Ammon's horn (tissue), 1 donor: Measurements from ENCODE around the gene SARS2.

Source experiments
- DNase-seq: peaks from one replicate; pipeline ENCODE4 v3.0.0-alpha.2; 2016; ENCODE audit warnings: low spot score

Gene SARS2

GRCh38 chr19:38917921-38918491, 12.6 kb downstream of the SARS2 start:
- DNase-seq = no peak

- no peak for DNase-seq
Observed at GRCh38 chr19:38917516-38917915, 13.0 kb downstream of the SARS2 start.

DNA sequence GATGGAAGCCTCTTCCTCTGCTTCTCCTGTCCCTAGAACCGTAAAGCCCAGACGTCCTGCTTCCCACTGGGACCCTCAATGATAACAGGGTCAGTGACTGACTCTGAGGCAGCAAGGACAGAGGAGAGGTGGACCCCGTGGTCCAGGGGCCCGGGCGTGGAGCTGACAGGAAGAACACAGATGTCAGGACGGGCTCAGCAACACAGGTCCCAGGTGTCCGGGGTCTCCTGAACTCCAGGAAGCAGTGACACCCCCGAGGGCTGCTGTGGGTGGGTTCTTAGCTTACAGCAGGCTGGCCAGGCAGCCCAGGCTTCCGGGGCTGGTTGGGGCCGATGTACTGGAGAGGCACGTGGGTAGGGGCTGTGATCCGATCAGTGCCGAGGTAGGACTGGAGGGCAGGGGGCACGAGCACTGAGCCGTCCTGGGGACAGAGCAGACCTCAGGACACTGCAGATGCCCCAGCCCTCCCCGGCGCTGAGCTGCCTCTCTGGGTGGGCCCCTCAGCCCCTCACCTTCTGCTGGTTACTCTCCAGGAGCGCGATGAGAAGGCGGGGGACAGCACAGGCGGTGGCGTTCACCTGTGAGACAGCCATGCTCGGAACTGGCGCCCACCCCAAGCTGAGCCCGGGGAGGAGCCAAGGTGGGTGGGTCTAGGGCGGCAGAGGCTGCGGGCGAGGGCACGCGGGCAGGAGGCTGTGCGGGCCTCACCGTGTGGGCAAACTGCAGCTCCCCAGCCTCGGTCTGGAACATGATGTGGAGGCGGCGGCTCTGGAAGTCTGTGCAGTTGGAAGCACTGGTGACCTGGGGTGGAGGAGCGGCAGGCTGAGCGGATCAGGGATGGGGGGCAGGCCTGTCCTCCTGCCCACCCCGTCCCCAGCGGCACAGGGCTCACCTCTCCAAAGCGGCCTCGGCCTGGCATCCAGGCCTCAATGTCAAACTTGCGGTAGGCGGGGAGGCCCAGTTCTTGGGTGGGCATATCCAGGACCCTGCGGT, 14.9 kb downstream of the SARS2 start:
- no peak for DNase-seq

DNA sequence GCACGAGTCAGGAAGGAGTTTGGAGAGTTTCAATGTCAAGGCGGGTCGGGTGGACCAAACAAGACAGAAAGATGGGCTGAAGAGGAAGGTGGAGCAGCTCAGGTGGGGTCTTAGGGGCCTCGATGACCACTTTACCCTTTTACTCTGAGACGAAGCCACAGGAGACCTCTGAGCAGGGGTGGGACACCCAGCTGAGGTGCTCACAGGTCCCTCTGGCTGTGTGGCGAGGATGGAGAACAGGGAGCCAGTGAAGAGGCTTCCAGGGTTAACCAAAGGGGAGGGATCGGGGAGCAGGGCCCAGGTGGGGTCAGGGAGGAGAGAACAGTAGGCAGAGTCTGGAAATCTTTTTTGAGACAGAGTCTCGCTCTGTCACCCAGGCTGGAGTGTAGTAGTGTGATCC, 16.6 kb downstream of the SARS2 start:
- no peak for DNase-seq

DNA sequence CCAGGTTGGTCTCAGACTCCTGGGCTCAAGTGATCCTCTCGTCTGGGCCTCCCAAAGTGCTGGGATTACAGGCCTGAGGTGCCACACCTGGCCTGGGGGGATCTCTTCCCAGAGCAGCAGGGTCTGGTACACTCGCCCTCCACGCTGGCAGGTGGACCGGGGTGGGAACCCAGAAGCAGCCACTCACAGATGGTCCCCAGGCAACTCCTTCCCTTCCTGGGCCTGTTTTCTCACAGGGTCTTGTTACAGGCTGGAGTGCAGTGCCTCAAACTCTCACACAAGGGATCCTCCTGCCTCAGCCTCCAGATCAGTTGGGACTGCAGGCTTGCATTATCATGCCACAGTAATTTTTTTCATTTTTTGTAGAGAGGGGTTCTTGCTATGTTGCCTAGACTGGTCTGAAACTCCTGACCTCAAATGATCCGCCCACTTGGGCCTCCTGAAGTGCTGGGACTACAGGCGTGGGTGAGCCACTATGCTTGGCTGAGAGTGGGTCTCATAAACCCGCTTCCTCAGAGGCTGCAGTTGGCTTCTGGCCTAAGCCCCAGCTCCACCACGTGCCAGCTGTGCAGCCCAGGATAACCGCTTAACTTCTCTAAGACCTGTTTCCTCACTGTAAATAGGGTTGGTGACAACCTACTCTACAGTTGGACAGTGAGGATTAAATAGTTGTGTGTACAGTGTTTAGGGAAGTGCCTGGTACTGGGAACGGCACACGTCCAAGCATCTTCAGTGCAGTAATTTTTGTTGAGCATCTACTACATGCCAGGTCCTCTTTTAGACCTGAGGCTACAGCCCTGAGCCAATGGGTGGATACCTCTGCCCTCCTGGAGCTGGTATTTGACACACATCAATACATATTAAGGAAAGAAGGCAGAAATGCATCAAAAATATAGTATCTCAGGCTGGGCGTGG, 17.7 kb downstream of the SARS2 start:
- no peak for DNase-seq

DNA sequence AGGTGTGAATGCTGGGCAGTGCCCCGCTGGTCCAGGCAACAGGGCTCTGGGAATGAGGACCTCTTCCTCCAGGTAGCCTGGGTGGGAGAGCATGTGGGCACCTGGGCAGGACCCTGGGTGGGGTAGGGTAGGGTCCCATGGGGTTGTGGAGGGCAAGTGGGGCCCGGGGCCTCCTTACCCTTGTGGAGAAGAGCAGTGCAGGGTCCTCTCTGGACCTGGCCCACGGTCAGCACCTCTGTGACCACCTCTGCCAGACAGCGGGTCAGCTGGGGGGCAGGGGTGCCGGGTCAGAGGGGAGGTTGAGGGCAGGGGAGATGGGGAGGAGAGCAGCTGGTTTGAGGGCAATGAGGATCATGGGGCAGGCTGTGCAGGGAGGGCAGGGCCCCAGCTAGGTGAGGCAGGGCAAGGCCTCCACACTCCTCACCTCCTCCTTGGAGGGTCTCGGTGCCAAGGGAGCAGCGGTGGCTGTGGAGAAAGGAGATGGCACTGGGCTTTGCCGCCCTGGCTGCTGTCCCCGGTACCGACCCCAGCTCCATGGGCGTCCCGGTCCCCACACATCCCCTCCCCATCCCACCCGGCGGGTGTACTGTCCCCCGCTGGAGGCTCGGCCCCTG, 19.1 kb downstream of the SARS2 start:
- DNase-seq = no peak

DNA sequence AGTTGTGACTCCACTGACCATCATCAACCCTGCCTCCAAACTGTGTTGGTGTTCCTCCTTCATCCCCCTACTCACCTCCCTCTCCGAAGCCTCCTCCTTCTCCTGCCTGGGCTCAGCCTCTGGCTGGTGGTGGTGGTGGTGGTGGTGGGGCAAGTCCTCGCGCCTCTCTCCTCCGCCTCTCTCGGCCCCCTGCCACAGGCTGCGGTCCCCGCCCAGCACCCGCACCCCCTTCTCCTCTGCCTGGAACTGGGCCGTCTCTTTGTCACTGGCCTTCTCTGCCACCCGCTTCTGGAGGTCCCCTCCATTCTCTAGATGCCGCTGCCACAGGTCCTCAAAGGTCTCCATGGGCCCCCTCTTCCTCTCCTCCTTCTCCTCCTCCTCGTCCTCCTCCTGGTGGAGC, 20.1 kb downstream of the SARS2 start:
- DNase-seq = no peak

GRCh38 chr19:38908911-38909310, 21.7 kb downstream of the SARS2 start:
- DNase-seq = no peak

DNA sequence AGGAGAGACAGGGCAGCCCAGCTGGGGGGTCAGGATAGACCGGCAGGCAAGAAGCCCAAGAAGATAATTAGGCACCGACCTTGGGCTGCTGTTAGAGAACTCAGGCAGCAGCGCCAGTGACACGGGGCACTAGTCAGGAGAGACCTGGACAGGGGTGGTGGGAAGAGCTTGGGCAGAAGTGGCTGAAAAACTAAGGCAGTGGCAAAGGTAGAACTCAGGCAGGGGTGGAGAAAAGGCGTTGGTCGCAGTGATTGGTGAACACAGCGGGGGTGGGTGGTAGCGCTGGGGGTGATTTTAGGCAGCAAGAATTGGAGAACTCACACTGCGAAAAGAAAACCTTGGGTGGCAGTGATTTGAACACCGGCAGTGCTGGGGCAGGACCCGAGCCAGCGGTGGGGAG, 22.9 kb downstream of the SARS2 start:
- DNase-seq = no peak

DNA sequence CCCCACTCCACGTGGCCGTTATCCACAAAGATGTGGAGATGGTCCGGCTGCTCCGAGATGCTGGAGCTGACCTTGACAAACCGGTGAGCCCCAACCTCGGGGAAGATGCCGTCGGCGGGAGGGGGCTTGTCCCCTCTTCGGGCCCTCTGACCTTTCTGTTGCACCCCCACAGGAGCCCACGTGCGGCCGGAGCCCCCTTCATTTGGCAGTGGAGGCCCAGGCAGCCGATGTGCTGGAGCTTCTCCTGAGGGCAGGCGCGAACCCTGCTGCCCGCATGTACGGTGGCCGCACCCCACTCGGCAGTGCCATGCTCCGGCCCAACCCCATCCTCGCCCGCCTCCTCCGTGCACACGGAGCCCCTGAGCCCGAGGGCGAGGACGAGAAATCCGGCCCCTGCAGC, 23.3 kb downstream of the SARS2 start:
- DNase-seq = no peak

- DNase-seq = no peak
Observed at GRCh38 chr19:38905620-38906019, 24.9 kb downstream of the SARS2 start.

DNA sequence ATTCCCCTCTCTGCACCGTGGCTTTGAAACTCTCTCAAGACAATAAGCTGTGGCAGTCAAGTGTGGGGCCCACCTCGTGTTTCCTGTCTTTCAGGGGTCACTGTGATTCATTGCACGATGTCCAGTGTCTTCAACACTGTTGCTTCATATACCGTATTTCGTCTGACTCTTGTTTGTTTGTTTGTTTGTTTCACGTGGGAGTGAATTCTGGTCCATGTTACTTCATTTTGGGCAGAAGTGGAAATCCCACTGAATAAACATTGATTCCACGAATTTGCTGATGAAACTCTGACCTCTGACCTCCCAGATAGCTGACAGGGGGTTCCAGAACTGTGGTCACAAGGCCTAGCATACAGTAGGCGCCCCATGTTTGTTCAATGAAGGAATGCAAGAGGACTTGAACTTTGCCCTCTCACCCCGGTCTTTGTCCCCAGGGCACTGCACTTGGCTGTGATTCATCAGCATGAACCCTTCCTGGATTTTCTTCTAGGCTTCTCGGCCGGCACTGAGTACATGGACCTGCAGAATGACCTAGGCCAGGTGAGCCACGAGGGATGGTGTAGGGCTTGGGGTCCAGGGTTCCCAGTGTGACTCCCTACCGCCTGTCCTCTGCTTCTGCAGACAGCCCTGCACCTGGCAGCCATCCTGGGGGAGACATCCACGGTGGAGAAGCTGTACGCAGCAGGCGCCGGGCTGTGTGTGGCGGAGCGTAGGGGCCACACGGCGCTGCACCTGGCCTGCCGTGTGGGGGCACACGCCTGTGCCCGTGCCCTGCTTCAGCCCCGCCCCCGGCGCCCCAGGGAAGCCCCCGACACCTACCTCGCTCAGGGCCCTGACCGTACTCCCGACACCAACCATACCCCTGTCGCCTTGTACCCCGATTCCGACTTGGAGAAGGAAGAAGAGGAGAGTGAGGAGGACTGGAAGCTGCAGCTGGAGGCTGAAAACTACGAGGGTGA, 25.7 kb downstream of the SARS2 start:
- DNase-seq = no peak

- DNase-seq = no peak
Observed at GRCh38 chr19:38901683-38902082, 28.9 kb downstream of the SARS2 start.

GRCh38 chr19:38900743-38901190, 29.8 kb downstream of the SARS2 start:
- DNase-seq = no peak

DNA sequence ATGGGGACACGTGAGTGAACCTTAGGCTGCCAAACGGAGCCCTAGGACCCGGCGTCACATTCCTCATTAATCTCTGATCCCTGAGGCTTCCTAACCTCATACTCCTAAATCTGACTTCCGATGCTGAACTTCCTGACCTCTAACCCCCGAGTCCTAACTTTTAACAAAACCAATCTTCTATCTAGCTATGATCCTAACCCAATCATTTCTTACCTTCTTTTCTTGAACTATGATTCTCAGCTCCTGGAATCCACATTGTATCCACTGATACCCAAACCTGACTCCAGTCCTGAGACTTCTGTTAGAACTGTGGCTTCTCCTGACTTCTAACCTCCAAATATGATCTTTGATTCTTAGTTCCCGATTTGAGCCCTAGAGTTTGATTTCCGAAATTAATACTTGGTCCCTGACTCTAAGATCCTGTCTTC, 30.3 kb downstream of the SARS2 start:
- DNase-seq = no peak

DNA sequence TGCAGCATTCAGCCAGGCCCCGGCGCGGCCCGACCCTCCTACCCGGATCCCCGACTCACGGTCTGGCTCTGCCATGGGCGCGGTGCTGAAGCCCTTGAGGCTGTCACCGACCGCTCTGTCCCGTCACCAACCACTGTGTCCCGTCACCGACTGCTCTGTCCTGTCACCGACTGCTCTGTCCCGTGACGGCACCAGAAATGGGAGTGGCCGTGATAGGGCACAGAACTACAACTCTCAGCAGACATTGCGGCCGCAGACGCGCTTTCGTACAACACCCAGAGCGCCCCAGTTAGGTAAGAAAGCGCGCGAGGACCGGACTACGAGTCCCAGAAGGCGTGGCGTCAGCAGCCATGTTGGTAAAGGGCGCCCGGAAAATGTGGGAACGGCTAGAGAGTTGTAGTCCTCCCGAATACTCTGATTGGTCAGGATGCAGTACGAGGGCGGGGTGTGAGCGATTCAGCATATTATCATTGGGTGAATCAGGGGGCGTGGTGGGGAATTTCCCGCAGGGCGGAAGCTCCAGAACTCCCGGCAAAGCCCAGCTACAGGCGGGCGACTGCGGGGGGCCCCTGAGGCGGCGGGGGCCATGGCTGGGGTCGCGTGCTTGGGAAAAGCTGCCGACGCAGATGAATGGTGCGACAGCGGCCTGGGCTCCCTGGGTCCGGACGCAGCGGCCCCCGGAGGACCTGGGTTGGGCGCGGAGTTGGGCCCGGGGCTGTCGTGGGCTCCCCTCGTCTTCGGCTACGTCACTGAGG, 30.9 kb downstream of the SARS2 start, which contains the start of the genes NFKBIB and SIRT2:
Gene NFKBIB, plus strand, starts transcription at position 523 of the 755 bp plus-strand sequence. Its CDS starts 64 bp downstream, at position 587.
Gene SIRT2, minus strand, starts transcription at position 172 of the 755 bp plus-strand sequence. Its CDS starts 97 bp downstream, at position 75.
- peak; percentile 100 for DNase-seq

DNA sequence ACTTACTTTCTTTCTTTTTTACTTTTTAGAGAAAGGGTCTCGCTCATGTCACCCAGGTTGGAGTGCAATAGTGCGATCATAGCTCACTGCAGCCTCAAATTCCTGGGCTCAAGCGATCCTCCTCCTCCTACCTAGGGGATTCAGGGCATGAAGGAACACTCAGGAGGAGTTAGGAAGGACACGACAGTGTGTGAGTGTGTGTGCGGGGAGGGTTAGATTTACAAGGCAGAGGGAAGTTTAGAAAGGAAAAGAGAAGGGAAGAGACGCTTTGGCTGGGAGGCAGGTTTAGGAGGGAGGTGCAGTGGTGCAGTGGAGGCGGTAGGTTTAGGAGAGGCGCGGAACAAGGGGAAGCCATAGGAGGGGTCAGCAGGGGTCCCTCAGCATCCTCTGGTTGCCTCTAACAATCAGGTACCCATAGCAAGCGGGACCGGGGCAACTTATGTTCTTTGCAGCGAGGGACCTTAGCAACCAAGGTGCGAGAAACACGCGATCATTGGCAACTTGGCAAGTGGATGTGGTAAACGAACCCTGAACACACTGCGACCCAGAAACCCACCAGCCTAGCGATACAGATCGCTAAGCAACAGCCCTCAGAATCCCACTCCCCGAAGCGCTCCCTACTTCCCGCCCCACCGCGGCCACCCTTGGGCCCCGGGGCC, 31.6 kb downstream of the SARS2 start:
- DNase-seq = peak; percentile 47

DNA sequence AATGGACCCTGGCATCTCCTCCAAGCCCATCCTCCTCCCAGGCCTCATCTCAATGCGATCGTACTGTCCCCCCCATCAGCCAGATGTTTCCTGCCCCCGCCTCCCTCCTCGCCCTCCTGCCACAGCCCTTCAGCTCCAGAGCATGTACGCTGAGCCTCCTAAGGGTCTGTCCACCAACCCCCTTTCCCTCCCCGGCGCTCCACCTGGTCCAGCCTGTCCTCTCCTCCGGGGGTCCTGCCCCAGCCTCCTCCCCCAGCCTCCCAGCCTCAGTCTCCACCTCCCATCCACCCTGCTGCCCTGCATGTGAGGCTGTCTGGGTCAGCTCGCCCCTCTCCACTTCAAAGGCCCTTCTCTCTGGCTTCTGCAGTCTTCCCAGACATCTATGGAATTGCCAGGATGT, 35.6 kb downstream of the SARS2 start:
- no peak for DNase-seq

DNA sequence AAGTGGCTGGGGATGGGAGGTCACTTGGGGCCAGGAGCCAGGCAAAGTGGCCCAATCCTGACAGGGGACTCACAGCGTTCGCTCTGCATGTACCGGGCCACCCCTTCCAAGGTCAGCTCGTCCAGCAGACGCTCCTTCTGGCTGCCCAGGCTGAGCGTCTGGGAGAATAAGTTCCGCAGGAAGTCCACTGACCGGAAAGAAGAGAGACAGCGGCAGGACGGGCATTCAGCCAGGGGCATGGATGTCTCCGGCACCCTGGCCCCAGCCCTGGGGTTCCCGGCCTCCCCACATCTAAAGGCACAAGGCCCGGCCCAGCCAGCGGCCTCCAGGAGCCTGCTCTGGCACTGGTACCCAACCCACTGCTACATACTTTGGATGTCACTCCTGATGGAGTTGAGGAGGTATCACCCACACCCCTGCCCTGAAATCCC, 37.2 kb downstream of the SARS2 start:
- DNase-seq = no peak
